OCI-LY3 (cell line): ENCODE data around the gene PTPN13.

Experiments
- CTCF ChIP-seq: fragments of 200-600, 300-600 bp; sonication (generic); IDR thresholded peaks from 2 replicates; pipeline ENCODE4 v1.5.1; 2014; ENCODE audit warnings: antibody characterized with exemption, low read length, low read depth
- EZH2phosphoT487 ChIP-seq: fragments of 200-600 bp; shearing (Covaris generic); IDR thresholded peaks from 2 replicates; pipeline ENCODE4 v1.6.1; 2018; ENCODE audit warnings: antibody characterized with exemption, mixed run types, low read depth

- TF ChIP-seq CTCF, result no peak
- TF ChIP-seq EZH2phosphoT487, result no peak
Measured at GRCh38 chr4:86822136-86822535, 228.0 kb downstream of the PTPN13 start.
